Cardiac septum (tissue), 1 donor: Measurements from ENCODE around the gene ATP2A3. TPM values are rescaled to one million over a fixed set of nuclear protein-coding genes. Genes with fewer than 3 reads are reported as not detected.
A peak's percentile ranks its signal among the peaks of the same experiment; 100 is the strongest.

Source experiments
- DNase-seq: peaks from one replicate; pipeline ENCODE4 v3.0.0-alpha.2; 2020; ENCODE audit warnings: low spot score
- intact Hi-C: fragments of 100-400 bp; cut with DNase I; formaldehyde crosslinking; loops from one replicate; pipeline ENCODE4 v1.14.0; 2022
- long read RNA-seq: library from polyadenylated mRNA; unstranded; transcript quantifications from one replicate; pipeline ENCODE4 v2.0.0, GENCODE V29; 2021
- total RNA-seq: library from RNA; stranded (reverse); fragmentation: NEBNext Ultra II Directional; extraction: Animal tissue kit (Norgen Biotek cat#: 25700); gene quantifications from one replicate; pipeline ENCODE4 v1.2.1, GENCODE V29; 2021
- donor health status: DM: no; HTN: no; CAD: no.

The ATP2A3 gene
- 8.9 TPM for total RNA-seq
- long read RNA-seq, full-length matches to known transcripts: 2 of 11 reads
- long read RNA-seq, partial matches to known transcripts: 6 of 11 reads
- long read RNA-seq, other reads (novel, unspliced or antisense): 3 of 11 reads

DNA sequence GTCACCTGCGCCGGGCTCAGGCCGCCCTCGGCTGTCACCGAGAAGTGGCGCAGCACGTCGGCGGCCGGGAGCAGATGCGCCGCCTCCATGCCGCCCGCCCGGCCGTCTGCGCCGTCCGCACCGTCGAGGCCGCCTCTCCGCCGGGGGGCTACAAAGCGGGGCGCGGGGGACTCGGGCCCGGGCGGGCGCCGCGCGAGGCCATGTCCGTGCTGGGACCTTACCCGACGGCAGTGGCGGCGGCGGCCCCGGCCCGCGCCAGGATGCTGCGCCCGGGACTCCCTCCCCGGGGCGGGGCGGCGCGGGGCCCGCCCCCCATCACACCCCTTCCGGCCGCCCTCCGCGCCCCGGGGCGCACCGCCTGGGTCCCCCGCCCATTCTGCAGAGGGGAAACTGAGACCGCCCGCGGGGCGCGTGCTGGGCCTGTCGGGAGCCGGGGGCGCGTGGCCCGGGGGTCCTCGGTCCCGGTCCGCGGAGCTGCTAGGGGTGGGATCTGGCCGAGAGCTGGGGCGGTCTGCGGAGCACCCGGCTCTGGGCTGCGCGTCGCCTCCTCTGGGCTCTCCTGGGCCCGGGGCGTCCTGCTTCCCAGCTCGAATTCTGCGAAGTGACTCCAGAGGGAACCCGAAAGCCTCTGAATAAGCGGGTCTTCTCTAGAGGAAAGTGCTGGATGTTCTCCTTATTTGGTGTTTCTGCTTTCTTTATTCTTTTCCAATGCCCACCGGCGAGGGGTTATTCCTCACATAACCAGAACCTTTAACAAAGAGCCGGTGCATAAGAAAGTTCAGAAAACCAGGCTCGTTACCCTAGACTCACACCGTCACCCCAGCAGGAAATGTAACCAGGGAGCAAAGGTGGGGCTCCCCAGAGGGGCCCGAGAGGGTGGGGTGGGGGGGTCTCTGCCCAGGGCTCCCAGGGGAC lies at the start of gene ATP2A3:
TSS of gene ATP2A3 (minus strand) at position 235 of the 915 bp plus-strand sequence. CDS start at position 89, 146 bp downstream.
- intact Hi-C loops: no loop called here
- peak; percentile 85 for DNase-seq

DNA sequence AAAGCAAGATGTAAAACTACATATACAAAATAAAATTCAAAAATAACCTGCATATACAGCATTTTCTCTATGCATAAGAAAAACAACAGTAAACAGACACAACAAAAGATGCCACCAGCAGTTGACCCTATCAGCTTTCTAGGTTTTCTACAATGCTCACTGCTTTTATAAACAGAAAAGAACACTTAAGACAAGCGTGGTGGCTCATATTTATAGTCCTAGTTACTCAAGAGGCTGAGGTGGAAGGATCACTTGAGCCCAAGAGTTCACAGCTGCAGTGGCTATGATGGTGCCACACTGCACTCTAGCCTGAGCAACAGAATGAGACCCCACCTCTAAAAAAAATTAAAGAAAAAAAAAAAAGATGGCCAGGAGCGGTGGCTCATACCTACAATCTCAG lies 46.5 kb upstream of the ATP2A3 start:
- DNase-seq: no peak
- intact Hi-C loops: no loop called here

DNA sequence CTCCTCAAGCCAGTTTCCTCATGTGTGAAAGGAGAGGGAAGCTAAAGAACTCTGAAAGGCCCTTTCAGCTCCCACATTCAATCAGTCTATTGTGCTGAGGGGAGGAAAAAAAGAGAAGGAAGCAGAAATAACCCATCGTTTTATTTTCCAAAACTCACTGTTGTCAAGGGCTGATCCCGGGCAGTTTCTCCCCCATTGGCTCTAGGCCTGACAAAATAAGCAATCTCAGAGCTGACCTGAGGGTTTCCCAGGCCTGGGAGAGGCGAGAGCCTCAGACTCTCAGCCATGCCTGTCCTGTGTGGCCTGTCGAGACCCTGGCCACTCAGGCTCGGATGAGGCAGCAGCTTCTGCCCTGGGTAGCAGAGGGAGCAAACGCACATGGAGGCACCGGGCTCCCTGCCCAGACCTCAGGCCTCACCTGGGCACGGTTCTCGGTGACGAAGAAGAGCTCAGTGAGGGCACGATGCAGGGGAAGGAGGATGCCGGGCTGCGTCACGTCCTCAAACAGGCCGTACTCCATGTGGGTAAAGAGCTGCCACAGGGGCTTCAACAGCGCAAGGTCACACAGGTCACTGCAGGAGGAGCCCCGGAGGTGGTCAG lies 45.0 kb upstream of the ATP2A3 start:
- DNase-seq: no peak
- intact Hi-C loops: no loop called here

DNA sequence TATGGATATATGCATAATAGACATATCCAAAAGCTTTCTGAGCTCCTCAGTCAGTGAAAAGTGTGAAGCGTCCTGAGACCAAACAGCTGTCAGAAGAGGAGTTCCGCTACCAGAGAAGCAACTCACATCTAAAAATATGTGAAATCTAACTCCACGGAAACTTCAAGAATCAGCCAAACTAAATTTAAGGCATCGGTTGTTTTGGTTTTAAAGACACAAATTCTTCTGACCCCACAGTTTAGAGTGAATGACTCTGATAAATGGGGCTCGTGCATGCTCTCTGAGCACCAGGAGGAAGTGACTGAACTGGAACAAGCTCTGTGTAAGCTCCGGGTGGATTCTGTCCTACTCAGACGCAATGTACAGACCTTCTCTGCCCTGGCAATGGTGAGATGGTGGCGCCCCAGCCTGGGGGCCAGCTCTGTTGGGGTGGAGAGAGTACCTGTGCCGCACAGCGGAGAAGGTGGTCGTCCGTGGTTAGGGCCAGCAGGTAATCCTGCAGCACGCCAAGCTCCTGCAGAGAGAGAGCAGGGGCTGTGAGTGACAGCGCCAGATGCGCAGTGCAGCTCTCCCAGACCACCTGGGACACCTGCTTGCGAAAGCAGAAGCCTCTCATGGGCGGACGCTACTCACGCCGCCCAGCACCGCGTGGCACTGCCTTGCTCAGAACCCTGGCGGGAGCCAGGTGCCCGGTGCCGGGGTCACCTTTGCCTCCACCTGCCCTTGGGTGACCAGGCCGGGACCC lies 44.4 kb upstream of the ATP2A3 start:
- no peak for DNase-seq
- intact Hi-C loops: no loop called here

DNA sequence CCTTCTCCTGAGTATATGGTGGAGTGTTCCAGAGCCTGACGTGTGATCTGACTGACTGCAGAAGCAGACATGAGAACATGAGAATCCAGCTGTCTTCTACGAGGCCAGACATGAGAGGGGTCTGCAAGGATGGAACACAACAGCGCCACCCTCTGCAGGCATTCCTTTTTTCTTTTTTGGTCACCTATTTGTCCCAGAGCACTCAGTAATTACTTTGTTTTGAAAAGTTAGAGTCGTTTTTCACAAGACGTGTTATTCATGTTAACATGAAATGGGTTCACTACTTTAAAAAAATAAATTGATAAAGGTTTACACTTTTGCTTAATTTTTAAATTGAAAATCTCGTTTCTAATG lies 43.8 kb upstream of the ATP2A3 start:
- no peak for DNase-seq
- intact Hi-C loops: no loop called here

DNA sequence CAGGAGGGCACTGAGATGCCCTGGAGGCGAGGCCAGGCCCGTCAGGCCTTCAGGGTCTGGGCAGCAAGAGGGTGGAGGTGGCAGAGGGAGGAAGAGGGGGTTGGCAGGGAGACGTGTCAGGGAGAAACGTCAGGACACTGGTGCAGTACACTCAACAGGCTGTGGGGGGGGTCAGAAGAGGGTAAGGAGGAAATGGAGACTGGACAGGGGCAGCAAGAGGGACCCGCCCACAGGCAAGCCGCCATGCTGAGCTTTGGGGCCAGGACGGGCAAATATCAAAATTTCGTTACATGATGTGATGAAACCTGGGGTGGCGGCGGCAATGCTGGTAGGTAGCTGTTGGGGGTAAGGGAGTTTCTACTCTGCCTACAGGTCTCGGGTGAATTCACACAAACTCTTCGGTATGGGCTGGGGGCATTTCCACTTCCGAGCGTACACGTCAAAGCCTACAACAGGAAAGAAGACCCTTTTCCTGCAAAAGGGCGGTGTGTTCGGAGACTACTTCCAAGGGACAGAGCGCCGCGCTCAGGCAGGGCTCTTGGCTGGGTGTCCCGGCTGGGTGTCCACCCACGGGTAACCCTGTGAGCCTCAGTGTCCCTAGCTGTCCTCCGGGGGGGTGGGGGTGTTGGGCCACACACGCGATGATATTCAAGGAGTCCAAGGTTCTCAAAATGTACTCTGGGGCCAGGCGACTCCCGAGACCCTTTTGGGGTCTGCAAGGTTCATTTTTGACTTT lies 43.3 kb upstream of the ATP2A3 start:
- intact Hi-C loops: no loop called here
- DNase-seq: no peak

DNA sequence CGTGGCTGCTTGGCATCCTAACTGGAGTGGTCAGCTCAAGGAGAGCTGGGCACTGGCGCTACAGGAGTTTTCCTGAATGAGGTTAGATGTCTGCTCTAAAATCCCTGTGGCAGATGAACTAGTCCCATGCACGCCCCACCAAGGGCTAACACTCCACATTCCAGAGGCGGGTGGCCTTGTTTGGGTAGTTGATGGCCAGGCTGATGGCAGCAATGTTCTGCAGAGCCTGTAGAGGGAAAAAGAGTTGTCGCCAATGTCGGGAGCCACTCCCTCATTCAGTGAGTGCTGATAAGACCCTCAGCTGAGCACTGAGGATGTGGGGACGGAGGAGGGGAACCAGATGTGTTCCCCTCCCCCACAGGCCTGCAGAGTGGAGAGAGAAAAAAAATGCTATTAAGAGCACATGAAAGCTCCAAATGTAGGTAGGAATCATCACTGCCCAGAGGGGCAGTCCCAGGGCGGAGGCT lies 42.5 kb upstream of the ATP2A3 start:
- DNase-seq: no peak

DNA sequence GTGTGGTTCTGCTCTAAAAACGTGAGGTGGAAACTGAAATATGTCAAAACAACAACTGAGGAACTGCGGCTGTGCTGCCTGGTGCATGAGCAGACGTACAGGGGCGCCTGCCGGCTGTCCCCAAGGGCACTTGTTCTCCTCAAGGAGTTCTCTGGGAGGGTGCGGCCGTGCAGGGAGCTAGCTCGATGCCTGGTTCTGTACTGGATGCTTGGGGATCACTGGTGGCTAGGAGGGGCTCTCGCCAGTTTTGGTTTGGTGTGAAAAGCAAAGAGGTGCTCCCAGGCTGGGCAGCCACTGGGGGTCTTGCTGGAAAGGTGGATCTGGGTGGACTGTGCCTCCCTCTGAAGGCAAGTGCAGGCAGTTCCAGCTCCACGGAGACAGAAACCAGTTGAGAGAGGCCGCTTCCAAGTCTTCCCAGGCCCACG lies 41.9 kb upstream of the ATP2A3 start:
- DNase-seq: no peak
- intact Hi-C loops: no loop called here

More for the DNA sequence above, 42.5 kb upstream of the ATP2A3 start:
- intact Hi-C loops: no loop called here

DNA sequence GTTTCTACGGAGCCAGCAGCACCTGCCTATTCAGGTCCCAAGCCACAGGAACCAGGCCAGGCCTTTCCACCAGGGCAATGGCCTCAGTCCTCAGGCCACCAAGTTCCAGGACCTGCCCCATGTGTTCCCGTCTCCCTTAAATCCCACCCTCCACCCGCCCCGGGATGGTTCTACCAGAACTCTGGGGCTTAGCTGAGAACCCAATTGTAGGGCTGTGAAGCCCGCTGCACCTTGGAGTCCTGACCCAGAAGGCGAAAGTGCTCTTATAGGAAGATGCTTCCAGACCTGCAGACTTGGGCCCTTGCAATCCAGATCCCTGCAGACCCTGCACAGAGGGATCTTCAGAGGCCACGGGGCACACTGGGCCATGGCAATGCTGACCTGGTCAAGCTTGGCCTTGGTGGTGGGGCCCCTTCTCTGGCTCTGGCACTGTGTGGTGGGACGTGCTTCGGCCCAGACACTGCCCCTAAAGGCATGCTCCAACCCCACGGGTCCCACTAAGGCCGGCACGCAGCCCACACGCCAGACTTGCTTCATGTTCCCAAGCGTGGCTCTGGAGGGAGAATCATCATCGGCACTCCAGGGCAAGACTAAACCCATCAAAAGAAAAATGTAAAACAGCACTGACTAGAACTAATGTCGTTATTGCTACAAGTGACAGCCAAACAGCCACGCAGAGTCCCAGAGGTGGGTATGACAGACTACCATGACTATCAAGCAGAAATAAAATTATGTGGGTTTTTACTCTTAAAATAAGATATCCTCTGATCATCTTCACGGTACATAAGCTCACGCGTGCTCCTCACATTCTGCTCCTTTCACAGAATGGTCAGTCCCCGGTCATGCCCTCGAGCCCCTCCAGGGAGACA lies 41.3 kb upstream of the ATP2A3 start:
- intact Hi-C loops: loop anchor here (1.0 to 2.0 kb wide), 2 partner anchors 91 to 142 kb away; no protein-coding TSS in a partner anchor
- DNase-seq: no peak

DNA sequence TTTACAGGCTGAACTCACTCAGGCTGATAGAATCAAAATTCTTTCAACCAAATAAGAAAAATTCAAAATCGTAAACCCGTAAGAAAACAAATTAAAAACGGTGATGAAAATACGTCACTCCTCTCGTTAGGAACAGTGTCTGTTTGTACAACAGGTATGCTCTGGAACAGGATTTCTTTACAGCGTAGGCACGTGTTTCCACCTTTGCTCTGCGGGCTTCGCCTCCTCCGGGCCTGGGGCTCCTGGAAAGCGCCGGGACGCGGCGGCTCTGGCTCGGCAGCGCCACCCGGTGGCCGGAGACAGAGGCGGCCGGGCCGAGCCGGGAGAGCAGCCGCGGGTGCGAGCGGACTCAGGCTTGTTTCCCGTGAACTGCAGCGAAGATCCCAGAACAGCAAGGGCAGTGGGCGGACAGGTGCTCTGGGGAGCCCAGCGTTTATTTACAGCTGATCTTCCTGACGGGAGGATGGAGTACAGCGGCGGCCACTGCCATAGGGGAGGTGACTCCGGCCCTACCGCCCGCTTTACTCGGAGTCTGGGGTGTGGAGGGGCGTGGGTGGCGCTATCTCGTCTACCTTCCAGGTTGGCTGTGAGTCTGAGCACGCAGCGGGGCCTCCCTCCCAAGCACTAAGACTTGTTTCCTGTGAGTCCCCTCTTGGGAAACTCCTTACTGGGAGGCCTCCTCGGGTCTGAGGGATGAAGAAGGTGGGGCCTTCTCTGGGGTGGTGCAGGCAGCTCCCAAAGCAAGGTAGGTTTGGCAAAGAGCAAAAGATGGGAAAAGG lies 40.5 kb upstream of the ATP2A3 start:
- DNase-seq: peak; percentile 84
- intact Hi-C loops: loop anchor here (1.0 to 2.0 kb wide), 3 partner anchors 70 to 141 kb away; no protein-coding TSS in a partner anchor

DNA sequence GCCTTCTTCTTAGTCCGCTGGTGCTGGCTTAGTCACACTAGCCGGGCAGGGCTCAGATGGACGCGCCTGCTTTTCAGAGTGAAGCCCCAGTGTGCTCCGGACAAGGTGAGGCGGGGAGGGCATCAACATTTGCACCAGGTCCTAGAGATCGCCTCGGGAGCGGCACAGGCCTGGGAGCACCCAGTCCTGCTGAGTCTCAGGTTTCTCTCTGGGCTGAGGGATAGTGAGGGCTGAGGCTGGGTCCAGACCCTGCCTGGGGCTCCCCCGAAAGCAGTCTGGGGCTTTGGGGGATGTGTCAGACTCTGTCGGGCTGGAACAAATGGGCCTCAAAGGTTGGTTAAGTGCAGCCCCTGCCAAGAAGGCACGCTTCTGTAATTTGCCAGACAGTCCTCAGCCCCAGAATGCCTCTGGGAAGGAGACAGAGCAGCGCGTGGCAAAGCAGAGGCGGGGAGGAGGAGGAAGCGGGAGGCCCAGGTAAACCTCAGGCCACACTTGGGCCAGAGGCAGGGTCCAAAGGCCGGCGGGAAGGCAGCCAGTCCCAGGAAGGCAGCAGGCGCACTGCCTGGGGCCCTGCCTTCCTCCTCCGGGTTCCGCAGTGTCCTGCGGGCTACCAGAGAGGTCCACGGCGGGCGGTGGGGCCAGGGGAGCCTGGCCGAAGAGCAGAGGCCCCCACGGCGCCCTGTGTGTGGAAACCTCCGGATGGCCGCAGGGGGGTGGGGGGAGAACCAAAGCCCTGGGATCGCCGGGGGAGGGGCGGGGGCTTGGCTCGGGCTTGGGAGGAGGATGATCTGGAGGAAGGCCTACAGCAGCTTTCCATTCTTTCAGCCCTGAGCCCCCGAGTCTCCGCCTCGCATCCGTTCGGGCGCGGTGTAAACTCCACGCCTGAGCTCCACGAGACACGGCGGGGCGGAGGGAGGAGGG lies 39.5 kb upstream of the ATP2A3 start:
- intact Hi-C loops: loop anchor here (1.0 to 2.0 kb wide), 2 partner anchors 69 to 89 kb away; no protein-coding TSS in a partner anchor
- DNase-seq: no peak

DNA sequence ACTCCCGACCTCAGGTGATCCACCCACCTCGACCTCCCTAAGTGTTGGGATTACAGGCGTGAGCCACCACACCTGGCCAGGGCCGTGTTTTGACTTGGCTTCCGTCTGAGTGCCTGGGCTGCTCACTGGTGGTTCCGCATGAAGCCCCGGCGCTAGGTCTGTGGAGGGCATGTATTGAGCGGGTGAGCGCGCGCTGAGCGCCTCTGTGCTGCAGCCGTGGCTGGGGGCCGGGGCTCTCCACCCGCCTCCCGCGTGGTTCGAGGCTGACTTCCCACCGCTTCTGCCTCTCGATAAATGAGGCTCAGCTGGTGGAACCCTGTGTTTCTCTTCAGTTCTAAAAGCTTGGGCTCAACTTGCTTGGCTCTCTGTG lies 38.9 kb upstream of the ATP2A3 start:
- no peak for DNase-seq
- intact Hi-C loops: no loop called here

DNA sequence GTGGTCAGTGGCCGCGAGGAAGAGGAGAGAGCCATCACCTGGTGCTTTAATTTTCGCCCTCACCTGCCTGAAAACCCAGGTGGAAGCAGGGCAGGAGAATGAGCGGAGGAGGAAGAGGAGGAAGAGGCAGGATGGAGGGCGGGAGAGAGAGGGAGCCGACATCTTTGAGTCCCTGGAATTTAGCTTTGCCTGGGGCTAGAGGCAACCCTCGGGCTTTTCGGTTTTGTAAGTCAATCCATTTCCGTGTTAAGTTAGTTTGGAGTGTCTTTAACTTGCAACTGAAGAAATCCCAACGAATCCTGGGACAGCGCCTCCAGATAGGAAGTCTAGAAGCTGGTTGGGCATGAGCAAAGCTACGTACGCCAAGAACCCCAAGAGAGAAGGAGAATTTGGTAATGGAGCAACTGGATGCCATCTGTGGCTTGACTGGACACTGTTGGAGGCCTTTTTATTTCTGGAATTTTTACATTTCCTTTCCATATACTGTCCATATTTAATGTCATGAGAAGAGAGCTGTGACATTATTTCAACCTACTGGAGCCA lies 36.9 kb upstream of the ATP2A3 start:
- DNase-seq: no peak
- intact Hi-C loops: no loop called here

DNA sequence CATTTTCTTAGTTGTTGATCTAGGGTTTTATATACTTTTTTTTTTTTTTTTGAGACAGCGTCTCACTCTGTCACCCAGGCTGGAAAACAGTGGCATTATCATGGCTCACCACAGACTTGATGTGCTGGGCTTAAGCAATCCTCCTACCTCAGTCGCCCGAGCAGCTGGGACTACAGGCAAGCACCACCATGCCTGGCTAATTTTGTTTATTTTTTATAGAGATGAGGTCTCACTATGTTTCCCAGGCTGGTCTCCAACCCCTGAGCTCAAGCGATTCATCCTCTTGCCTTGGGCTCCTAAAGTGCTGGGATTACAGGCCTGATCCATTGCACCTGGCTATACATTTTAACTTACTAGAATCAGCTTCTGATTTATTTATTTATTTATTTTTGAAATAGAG lies 34.2 kb upstream of the ATP2A3 start:
- peak; percentile 6 for DNase-seq
- intact Hi-C loops: no loop called here

DNA sequence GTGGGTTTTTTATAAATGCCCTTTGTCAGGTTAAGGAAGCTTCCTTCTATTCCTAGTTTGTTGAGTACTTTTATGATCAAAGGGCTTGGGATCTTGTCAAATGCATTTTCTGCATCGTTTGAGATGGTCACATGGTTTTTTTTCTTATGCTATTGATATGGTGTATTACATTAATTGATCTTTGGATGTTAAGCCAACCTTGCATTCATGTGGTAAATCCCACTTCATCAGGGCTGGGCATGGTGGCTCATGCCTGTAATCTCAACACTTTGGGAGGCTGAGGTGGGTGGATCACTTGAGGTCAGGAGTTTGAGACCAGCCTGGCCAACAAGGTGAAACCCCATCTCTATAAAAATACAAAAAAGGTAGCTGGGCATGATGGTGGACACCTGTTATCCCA lies 30.8 kb upstream of the ATP2A3 start:
- DNase-seq: no peak
- intact Hi-C loops: no loop called here

DNA sequence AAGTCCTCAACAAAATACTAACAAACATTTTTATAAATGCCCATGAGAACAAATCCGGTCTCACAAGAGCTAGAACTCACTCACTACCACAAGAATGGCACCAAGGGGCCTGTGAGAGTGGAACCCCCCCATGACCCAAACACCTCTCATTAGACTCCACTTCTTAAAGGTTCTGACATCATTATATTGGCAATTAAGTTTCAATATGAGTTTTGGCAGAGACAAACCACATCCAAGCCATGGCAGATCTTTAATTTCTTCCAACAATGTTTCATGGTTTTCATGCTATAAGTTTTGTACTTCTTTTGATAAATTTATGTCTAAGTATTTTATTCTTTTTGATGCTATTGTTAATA lies 30.0 kb upstream of the ATP2A3 start:
- intact Hi-C loops: no loop called here
- no peak for DNase-seq
